Stomach (tissue), 4 donors: ENCODE results near the gene ZNF768.

Source experiments
- CTCF ChIP-seq, 7 experiments: fragments of 450-650 bp in 4 of 7; fragments of 200-600 bp in 3 of 7; sonication (generic) in 3 of 7; IDR thresholded peaks; one replicate each; pipeline ENCODE4 v1.5.1; 2016 to 2019; ENCODE audit warnings: antibody characterized with exemption in 7 of 7, control low read depth in 2 of 7, mild to moderate bottlenecking in 1 of 7
- EP300 ChIP-seq: sonication (generic); formaldehyde crosslinking; IDR thresholded peaks from one replicate; pipeline ENCODE4 v1.6.1; 2017; ENCODE audit warnings: antibody characterized with exemption
- POLR2A ChIP-seq, 4 donors: fragments of 450-650 bp; IDR thresholded peaks; one replicate each; pipeline ENCODE4 v1.6.1; 2016; ENCODE audit warnings: antibody characterized with exemption in 4 of 4, control low read depth in 2 of 4, mild to moderate bottlenecking in 1 of 4, moderate library complexity in 1 of 4

- TF ChIP-seq POLR2A (IDR thresholded peaks at IDR 0.05), result no peak
- no peak for TF ChIP-seq CTCF (IDR thresholded peaks at IDR 0.05)
- no peak for TF ChIP-seq EP300
Observed at GRCh38 chr16:30488764-30489605, 37.4 kb downstream of the ZNF768 start.
